Peyer's patch (tissue), 4 donors: ENCODE measurements around the gene AMFR.

Source experiments
- POLR2A ChIP-seq, 2 donors: fragments of 450-650 bp; IDR thresholded peaks; one replicate each; pipeline ENCODE4 v1.5.1; 2017; ENCODE audit warnings: antibody characterized with exemption in 2 of 2, mild to moderate bottlenecking in 2 of 2, moderate library complexity in 2 of 2
- TF ChIP-seq, protein P1 (sequence below), 6 experiments: fragments of 450-650 bp in 4 of 6; fragments of 200-600 bp in 2 of 6; sonication (generic) in 1 of 6; IDR thresholded peaks; one replicate each; pipeline ENCODE4 v1.5.1; 2017 to 2019; ENCODE audit warnings: antibody characterized with exemption in 6 of 6, mild to moderate bottlenecking in 3 of 6, moderate library complexity in 1 of 6

DNA sequence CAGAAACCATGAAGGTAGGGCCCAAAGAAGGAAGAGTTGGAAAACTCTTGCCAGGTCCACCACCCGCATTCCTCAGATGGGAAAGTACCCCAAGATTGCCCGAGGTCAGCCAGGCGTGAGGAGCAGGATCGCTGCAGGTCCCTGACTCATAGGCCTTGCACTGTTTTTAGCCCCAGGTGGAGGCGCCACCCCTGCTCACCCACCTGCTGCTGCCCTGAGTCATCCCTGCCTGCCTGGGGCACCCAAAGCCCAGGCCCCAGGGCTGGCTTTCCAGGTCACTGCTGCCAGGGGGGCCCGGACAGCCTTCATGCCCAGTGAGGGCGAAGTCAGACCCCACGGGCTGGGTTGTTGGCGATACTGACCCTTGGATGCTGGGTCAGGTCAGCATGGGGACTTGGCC lies 100.9 kb downstream of the AMFR start:
- TF ChIP-seq, protein P1, sequence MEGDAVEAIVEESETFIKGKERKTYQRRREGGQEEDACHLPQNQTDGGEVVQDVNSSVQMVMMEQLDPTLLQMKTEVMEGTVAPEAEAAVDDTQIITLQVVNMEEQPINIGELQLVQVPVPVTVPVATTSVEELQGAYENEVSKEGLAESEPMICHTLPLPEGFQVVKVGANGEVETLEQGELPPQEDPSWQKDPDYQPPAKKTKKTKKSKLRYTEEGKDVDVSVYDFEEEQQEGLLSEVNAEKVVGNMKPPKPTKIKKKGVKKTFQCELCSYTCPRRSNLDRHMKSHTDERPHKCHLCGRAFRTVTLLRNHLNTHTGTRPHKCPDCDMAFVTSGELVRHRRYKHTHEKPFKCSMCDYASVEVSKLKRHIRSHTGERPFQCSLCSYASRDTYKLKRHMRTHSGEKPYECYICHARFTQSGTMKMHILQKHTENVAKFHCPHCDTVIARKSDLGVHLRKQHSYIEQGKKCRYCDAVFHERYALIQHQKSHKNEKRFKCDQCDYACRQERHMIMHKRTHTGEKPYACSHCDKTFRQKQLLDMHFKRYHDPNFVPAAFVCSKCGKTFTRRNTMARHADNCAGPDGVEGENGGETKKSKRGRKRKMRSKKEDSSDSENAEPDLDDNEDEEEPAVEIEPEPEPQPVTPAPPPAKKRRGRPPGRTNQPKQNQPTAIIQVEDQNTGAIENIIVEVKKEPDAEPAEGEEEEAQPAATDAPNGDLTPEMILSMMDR (IDR thresholded peaks at IDR 0.05), result no peak
- no peak for TF ChIP-seq POLR2A (IDR thresholded peaks at IDR 0.05)
